HUES48 (cell line): ENCODE data around the gene PSPN.

ENCODE experiments used
- H3K27ac ChIP-seq: one replicate; pipeline ENCODE4 v1.7.0; 2013; ENCODE audit warnings: low read depth, low read length, inconsistent platforms
- H3K27me3 ChIP-seq: 2 replicates; pipeline ENCODE4 v1.6.1; 2013; ENCODE audit warnings: mild to moderate bottlenecking, low read length; ENCODE audit not compliant: control insufficient read depth, insufficient read depth
- H3K36me3 ChIP-seq: 2 replicates; pipeline ENCODE4 v1.6.1; 2013; ENCODE audit warnings: low read length; ENCODE audit not compliant: control insufficient read depth, insufficient read depth
- H3K4me1 ChIP-seq: 2 replicates; pipeline ENCODE4 v1.6.1; 2013; ENCODE audit warnings: mild to moderate bottlenecking, low read length; ENCODE audit not compliant: control insufficient read depth, insufficient read depth
- H3K4me3 ChIP-seq: 2 replicates; pipeline ENCODE4 v1.5.1; 2013; ENCODE audit warnings: mild to moderate bottlenecking, low read depth, low read length
- H3K9ac ChIP-seq: 2 replicates; pipeline ENCODE4 v1.6.1; 2013; ENCODE audit warnings: mild to moderate bottlenecking, low read depth, low read length, moderate library complexity
- H3K9me3 ChIP-seq: 2 replicates; pipeline ENCODE4 v1.6.1; 2013; ENCODE audit warnings: low read length; ENCODE audit not compliant: control insufficient read depth, insufficient read depth

Gene PSPN

GRCh38 chr19:6375411-6376010 is at the start of gene PSPN:
Gene PSPN (minus strand): TSS chr19:6375933. CDS start chr19:6375849, 84 bp downstream.
- H3K4me1 ChIP-seq, result peaks cover 7% of the 10 kb centered on the region; the same call in 1 of the 2 replicates
- H3K9me3 ChIP-seq, result no peaks in the 10 kb centered on the region
- no peaks in the 10 kb centered on the region for H3K27me3 ChIP-seq
- H3K36me3 ChIP-seq, result peaks cover 25% of the 10 kb centered on the region
- no peak within 1 kb of the TSS for H3K27ac ChIP-seq
- H3K9ac ChIP-seq, result 0 out of 2 replicates have a peak within 1 kb of the TSS, but pooled peaks have one; percentile 20
- H3K4me3 ChIP-seq, result no peak within 1 kb of the TSS

- Histone ChIP-seq H3K27ac (no peak overlapping the region), H3K4me3 (0 out of 2 replicates have a peak overlapping the region, but pooled peaks have one; percentile 4), H3K27me3 (peaks cover 4% of the 10 kb centered on the region), H3K9ac (no peak overlapping the region), H3K36me3 (peaks cover 28% of the 10 kb centered on the region), H3K4me1 (no peaks in the 10 kb centered on the region), H3K9me3 (peaks cover 4% of the 10 kb centered on the region; the same call in 1 of the 2 replicates)
Observed at GRCh38 chr19:6424939-6425731, 49.4 kb upstream of the PSPN start.

- Histone ChIP-seq H3K27me3 (peaks cover 1% of the 10 kb centered on the region), H3K9ac (peak within 1 kb of the TSS; percentile 65), H3K4me1 (no peaks in the 10 kb centered on the region), H3K4me3 (peak within 1 kb of the TSS; percentile 91), H3K9me3 (peaks cover 4% of the 10 kb centered on the region; the same call in 1 of the 2 replicates), H3K27ac (peak within 1 kb of the TSS; percentile 79), H3K36me3 (peaks cover 35% of the 10 kb centered on the region)
Observed at GRCh38 chr19:6424195-6424938, 48.6 kb upstream of the PSPN start, which contains the start of gene KHSRP. Gene KHSRP (minus strand): TSS chr19:6424811. CDS start chr19:6424701, 110 bp downstream.

- peaks cover 42% of the 10 kb centered on the region for H3K36me3 ChIP-seq
- peak overlapping the region; percentile 91 for H3K4me3 ChIP-seq
Observed at GRCh38 chr19:6423499-6424194, 47.9 kb upstream of the PSPN start.

GRCh38 chr19:6421075-6422014 is 45.6 kb upstream of the PSPN start:
- Histone ChIP-seq H3K4me3 (no peak overlapping the region), H3K27ac (no peak overlapping the region), H3K9me3 (peaks cover 4% of the 10 kb centered on the region; the same call in 1 of the 2 replicates), H3K36me3 (peaks cover 65% of the 10 kb centered on the region), H3K27me3 (no peaks in the 10 kb centered on the region), H3K4me1 (no peaks in the 10 kb centered on the region), H3K9ac (no peak overlapping the region)

More at GRCh38 chr19:6423499-6424194, 47.9 kb upstream of the PSPN start:
- Histone ChIP-seq H3K9ac (peak overlapping the region; percentile 65), H3K27me3 (no peaks in the 10 kb centered on the region), H3K4me1 (no peaks in the 10 kb centered on the region), H3K9me3 (peaks cover 4% of the 10 kb centered on the region; the same call in 1 of the 2 replicates), H3K27ac (peak overlapping the region; percentile 79)

- Histone ChIP-seq H3K36me3 (peaks cover 90% of the 10 kb centered on the region), H3K9ac (no peak overlapping the region), H3K9me3 (no peaks in the 10 kb centered on the region), H3K27me3 (no peaks in the 10 kb centered on the region), H3K4me1 (no peaks in the 10 kb centered on the region), H3K27ac (no peak overlapping the region), H3K4me3 (no peak overlapping the region)
Observed at GRCh38 chr19:6418562-6418932, 42.8 kb upstream of the PSPN start.

GRCh38 chr19:6417713-6418561 is 42.2 kb upstream of the PSPN start:
- no peak overlapping the region for H3K4me3 ChIP-seq
- H3K27ac ChIP-seq, result no peak overlapping the region
- peaks cover 93% of the 10 kb centered on the region for H3K36me3 ChIP-seq
- no peaks in the 10 kb centered on the region for H3K9me3 ChIP-seq
- H3K4me1 ChIP-seq, result no peaks in the 10 kb centered on the region
- no peaks in the 10 kb centered on the region for H3K27me3 ChIP-seq
- H3K9ac ChIP-seq, result no peak overlapping the region

- Histone ChIP-seq H3K9ac (no peak overlapping the region), H3K4me1 (peaks cover 6% of the 10 kb centered on the region; the same call in 1 of the 2 replicates), H3K36me3 (peaks cover 82% of the 10 kb centered on the region), H3K27ac (no peak overlapping the region), H3K27me3 (no peaks in the 10 kb centered on the region), H3K9me3 (no peaks in the 10 kb centered on the region), H3K4me3 (no peak overlapping the region)
Observed at GRCh38 chr19:6416658-6417405, 41.1 kb upstream of the PSPN start.
